Brain pericyte (primary cell): Measurements from ENCODE around the gene DNAJC8.

ENCODE experiments used
- DNase-seq: peaks from one replicate; pipeline ENCODE4 v3.0.0-alpha.2; 2012; ENCODE audit warnings: low read depth, low spot score

The DNAJC8 gene

GRCh38 chr1:28200234-28200873, 32.5 kb downstream of the DNAJC8 start:
- DNase-seq, result no peak

GRCh38 chr1:28199328-28200233, 33.2 kb downstream of the DNAJC8 start:
- no peak for DNase-seq

- no peak for DNase-seq
Observed at GRCh38 chr1:28197682-28198415, 35.0 kb downstream of the DNAJC8 start.

DNA sequence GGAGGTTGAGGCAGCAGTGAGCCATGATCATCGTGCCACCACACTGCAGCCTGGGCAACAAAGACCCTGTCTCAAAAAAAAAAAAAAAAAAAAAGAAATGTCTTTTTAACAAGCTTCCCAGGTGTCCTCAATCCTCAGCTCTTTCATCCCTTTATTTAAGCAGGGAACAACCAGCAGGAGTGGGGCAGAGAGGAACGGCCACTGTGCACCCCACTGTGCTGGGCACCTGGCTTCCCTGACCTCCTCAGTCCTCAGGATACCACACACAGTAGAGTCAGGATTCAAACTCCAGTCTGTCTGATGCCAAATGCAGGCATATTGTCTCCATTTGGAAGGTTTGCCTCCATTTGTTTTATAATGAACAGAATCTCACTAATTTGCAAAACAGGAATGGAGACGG, 36.5 kb downstream of the DNAJC8 start:
- DNase-seq, result no peak

- no peak for DNase-seq
Observed at GRCh38 chr1:28195780-28196179, 37.0 kb downstream of the DNAJC8 start.

DNA sequence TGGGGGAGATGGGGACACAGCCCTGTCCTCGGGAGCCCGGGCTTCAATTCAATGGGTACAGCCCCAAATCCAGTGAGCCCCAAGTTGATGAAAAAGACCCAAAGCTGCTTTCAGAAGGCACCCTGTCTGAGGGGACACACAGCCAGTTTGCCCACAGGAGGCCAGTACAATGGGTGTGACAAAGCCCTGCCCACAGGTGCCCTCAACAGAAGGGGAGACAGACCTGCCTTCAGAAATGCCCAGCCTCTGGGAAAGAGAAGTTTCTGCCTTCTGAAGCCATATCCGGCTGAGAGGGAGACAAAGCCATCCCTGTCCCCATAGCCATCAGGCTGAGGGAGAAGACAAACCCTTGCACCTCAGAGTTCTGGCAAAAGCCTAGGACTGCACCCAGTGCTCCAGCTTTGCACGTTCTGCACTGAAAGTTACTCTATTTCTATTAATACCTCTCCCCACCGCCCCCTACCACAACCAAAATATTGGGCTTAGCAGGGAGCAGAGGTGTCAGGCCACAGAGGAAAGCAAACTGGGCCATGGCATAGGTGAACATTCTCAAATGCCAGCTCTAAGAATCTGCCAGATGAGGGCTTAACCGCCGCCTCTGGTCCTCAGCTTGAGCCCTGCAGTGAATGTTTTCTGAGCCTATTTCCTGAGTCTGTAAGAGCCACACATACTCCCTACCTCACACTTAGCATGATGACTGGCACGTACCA, 38.3 kb downstream of the DNAJC8 start:
- no peak for DNase-seq

GRCh38 chr1:28193701-28194161, 39.1 kb downstream of the DNAJC8 start:
- DNase-seq, result no peak

DNA sequence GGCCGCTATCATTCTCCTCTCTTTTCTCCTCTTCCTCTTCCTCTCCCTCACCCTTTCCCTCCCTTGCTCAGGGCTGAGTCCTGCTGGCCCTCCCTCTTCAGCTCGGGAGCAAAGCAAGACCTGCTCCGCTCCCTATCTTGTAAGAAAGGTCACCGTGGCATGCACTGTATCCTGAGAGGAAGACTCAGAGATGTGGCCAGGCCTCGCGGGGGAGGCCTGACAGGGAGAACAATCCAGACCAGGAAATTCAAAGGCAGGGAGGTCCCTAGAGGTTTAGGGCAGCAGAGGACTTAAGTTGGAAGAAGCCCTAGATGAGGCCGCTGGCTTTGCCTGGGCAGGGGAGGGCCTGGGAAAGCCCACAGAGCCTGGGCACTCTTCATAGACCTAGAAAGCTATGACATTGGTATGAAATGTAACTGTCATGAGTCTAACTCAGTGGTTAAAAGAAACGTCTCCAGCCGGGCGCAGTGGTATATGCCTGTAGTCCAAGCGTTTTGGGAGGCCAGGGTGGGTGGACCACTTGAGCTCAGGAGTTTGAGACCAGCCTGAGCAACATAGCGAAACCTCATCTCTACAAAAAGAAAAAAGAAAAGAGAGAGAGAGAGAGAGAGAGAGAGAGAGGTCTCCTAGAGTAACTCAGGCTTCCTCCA, 41.7 kb downstream of the DNAJC8 start:
- no peak for DNase-seq

DNA sequence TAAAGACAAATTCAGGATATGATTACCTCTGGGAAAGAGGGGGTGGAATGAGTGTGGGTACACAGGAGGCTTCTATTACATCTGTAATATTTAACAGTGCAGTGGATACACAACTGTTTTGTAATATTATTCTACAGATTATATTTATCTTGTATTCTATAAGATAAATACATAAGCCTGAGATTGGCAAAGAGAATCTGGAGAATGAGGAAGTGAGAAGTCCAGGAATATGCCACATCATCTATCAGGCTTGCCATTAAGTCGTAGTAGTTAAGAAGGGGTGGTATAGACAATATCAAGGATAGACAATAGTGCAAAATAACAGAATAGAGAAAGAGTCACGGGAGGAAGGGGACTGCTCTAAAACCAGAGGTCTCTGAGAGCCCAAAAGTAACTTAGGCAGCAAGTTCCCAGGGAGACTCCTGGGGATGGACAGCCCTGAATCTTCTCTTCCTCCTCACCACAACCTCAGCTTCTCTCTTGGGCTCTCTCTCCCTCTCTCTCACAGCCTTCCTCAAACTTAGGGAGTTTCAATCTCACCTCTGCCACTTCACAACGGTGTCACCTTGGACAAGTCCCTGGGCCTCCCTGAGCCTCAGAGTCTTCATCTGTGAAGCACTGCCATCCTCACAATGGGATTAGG, 42.4 kb downstream of the DNAJC8 start:
- no peak for DNase-seq

DNA sequence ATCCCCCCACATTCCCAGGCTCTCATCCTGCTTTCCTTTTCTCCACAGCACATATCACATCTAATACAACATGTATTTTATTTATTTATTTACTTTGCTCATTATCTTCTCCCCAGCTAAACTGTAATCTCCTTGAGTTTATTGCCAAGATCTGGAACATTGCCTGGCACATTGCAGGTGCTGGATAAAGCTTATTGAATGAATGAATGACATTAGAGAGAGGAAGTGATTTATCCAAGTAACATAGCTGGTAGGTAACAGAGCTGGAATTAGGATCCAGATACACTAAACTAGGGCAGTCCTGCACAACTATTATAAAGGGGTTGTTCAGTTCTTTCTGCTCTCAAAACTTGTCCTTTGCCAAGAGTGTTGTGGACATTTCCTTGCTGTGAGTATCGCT, 47.8 kb downstream of the DNAJC8 start:
- no peak for DNase-seq

DNA sequence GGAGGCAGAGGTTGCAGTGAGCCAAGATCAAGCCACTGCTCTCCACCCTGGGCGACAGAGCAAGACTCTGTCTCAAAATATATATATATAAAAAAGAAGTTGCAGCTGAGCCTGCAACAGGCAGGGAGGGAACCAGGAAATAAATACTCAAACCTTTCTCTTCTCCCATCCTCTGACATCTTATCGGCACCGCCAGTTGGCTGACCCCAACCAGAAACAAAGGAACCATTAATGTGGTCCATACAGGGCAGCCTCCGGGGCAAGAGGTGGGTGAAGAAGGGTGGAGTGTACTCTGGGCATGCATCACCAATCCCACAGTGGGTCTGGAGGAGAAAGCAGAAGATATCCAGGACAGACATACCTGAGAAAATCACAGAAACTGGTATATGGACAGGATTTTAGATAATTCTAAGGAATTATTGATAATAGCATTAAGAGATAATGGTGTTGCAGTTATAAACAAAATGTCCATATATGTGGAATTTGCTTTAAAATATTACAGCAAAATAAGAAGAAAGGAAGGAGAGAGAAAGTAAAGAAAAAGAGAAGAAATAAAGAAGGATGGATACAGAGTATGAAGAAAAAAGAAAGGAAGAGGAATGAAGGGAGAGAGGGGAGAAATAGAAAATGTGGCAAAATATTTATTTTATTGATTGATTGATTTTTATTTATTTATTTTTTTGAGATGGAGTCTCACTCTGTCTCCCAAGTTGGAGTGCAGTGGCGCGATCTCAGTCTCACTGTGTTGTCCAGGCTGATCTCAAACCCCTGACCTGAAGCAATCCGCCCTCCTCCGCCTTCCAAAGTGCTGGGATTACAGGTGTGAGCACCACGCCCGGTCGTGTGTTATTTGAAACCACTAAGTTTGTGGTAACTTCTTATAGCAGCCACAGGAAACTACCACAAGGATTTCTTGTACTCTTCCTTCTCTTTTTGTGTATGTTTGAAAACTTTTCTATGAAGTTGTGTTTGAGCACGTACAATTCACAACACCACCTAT, 52.2 kb downstream of the DNAJC8 start:
- no peak for DNase-seq

- DNase-seq, result no peak
Observed at GRCh38 chr1:28178690-28179485, 53.9 kb downstream of the DNAJC8 start.

- no peak for DNase-seq
Observed at GRCh38 chr1:28176492-28177470, 56.0 kb downstream of the DNAJC8 start, which contains the start of gene PTAFR. PTAFR (minus strand) TSS chr1:28176690; CDS start chr1:28151021, 25,669 bp downstream.

DNA sequence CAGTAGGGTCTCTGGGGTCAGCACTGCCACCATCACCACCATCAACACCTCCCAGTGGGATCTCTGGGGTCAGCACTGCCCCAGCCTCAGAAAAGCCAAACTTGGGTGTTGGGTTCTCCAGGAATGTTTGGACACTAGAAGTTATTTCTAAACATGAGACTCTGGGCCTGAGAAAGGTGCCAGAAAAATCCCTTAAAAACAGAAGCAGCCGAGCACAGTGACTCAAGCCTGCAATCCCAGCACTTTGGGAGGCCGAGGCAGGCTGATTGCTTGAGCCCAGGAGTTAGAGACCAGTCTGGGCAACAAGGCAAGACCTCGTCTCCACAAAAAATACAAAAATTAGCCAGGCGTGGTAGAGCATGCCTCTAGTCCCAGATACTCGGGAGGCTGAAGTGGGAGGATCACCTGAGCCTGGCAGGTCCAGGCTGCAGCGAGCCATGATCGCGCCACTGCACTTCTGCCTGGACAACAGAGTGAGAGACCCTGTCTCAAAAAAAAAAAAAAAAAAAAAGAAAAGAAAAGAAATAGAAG, 56.8 kb downstream of the DNAJC8 start:
- no peak for DNase-seq

- no peak for DNase-seq
Observed at GRCh38 chr1:28173980-28174297, 58.9 kb downstream of the DNAJC8 start.

DNA sequence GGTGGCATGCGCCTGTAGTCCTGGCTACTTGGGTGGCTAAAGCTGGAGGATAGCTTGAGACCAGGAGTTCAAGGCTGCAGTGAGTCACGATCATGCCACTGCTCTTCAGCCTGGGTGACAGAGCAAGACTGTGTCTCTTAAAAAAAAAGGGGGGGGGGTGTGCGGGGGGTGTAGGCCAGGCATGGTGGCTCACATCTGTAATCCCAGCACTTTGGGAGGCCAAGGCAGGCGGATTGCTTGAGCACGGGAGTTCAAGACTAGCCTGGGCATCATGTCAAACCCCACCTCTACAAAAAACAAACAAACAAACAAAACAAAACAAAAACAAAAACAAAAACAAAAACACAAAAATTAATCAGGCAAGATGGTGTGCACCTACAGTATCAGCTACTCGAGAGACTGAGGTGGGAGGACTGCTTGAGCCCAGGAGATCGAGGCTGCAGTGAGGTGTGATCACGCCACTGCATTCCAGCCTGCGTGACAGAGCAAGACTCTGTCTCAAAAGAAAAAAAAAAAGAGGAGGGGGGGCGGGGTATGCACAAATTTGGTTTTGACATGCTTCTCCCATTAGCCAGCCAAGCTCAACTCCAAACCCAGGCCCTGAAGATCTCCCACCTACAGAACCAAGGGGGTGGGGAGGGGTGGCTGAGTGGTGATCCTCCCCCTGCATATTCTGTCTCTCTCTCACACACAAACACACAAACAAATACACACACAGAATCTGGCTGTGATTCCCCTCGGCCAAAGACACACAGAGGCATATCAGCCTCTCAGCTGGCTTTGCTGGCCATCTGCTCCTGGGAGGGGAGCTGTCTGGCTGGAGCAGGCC, 59.5 kb downstream of the DNAJC8 start:
- DNase-seq, result no peak
